ENCODE results near the gene RNF223. TPM values are rescaled to one million over a fixed set of nuclear protein-coding genes. Genes with fewer than 3 reads are reported as not detected.

The RNF223 gene
- total and polyA plus RNA-seq, 2 experiments from 2014 or later: 0.43 to 0.88 TPM

DNA sequence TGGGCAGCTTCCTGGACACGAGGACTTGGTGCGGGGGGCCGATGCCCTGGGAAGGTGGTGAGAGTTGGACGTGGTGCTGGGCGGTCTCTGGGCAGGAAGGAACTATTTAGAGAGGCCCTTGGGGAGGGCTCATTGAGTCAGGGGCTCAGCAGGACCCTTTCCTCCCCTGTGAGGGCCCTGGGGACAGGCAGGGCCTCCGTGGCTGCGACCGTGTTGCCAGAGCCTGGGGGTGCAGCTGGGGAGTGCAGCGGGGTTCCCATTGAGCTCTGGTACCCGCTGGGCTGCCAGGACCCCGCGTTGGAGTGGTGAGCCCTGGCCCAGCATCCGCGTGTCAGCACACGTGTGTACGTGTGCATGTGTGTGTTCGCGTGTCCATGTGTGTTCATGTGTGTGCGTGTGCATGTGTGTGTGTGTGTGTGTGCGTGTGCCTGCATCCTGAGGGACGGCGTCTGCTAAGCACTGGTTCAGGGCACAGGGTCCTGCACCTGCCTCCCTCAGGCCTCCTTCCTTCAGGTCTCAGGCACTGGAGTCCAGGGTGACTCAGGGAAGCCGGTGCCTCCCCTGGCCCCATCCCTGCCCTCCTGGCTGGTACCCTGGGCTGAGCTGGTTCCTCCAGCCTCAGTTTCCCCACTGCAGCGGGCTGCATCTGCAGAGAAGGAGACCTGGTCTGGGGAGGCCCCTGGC lies 10.7 kb downstream of the RNF223 start:
- Histone ChIP-seq H2AFZ (no peak overlapping the region), H3K27ac (peak overlapping the region; percentile 68), H3K4me3 (no peak overlapping the region), H3K9me3 (ENCODE audit: low read depth) (no peaks in the 10 kb centered on the region), H3K79me2 (no peaks in the 10 kb centered on the region), H3K27me3 (peaks cover 26% of the 10 kb centered on the region), H3K4me2 (peak overlapping the region; percentile 71), H3K4me1 (ENCODE audit: insufficient read depth) (peaks cover 24% of the 10 kb centered on the region), H3K36me3 (replicated peaks; ENCODE audit: insufficient read depth, low read depth) (no peaks in the 10 kb centered on the region), H3K9me2 (replicated peaks; ENCODE audit: insufficient read depth) (no peaks in the 10 kb centered on the region), H4K20me1 (ENCODE audit: insufficient read depth, poor library complexity, severe bottlenecking) (no peaks in the 10 kb centered on the region)
- WGBS (ENCODE audit: low lambda C conversion rate, missing lambda C conversion rate): 77% methylated on average over 24 of the region's 24 CpGs
- TF ChIP-seq EZH2 (IDR thresholded peaks at IDR 0.05; ENCODE audit: borderline replicate concordance): no peak
- no peak for TF ChIP-seq EZH2phosphoT487 (IDR thresholded peaks at IDR 0.05; ENCODE audit: low read depth, severe bottlenecking, unreplicated experiment)
- no peak for TF ChIP-seq CTCF (IDR thresholded peaks at IDR 0.05; ENCODE audit: poor library complexity)
- DNase-seq (ENCODE audit: low spot score): no peak

GRCh38 chr1:1062348-1063163 lies 11.6 kb downstream of the RNF223 start:
- Histone ChIP-seq H2AFZ (no peak overlapping the region), H3K4me2 (no peak overlapping the region), H3K4me3 (no peak overlapping the region), H4K20me1 (ENCODE audit: insufficient read depth, poor library complexity, severe bottlenecking) (no peaks in the 10 kb centered on the region), H3K27ac (no peak overlapping the region), H3K9me3 (ENCODE audit: low read depth) (no peaks in the 10 kb centered on the region), H3K4me1 (ENCODE audit: insufficient read depth) (peaks cover 24% of the 10 kb centered on the region), H3K79me2 (no peaks in the 10 kb centered on the region), H3K9me2 (replicated peaks; ENCODE audit: insufficient read depth) (no peaks in the 10 kb centered on the region), H3K36me3 (replicated peaks; ENCODE audit: insufficient read depth, low read depth) (no peaks in the 10 kb centered on the region), H3K27me3 (peaks cover 30% of the 10 kb centered on the region)
- no peak for TF ChIP-seq EZH2 (IDR thresholded peaks at IDR 0.05; ENCODE audit: borderline replicate concordance)
- TF ChIP-seq CTCF (IDR thresholded peaks at IDR 0.05; ENCODE audit: poor library complexity): no peak
- no peak for TF ChIP-seq EZH2phosphoT487 (IDR thresholded peaks at IDR 0.05; ENCODE audit: low read depth, severe bottlenecking, unreplicated experiment)
- WGBS (ENCODE audit: low lambda C conversion rate, missing lambda C conversion rate): 68% methylated on average over 18 of the region's 29 CpGs
- DNase-seq (ENCODE audit: low spot score): peak; percentile 46

DNA sequence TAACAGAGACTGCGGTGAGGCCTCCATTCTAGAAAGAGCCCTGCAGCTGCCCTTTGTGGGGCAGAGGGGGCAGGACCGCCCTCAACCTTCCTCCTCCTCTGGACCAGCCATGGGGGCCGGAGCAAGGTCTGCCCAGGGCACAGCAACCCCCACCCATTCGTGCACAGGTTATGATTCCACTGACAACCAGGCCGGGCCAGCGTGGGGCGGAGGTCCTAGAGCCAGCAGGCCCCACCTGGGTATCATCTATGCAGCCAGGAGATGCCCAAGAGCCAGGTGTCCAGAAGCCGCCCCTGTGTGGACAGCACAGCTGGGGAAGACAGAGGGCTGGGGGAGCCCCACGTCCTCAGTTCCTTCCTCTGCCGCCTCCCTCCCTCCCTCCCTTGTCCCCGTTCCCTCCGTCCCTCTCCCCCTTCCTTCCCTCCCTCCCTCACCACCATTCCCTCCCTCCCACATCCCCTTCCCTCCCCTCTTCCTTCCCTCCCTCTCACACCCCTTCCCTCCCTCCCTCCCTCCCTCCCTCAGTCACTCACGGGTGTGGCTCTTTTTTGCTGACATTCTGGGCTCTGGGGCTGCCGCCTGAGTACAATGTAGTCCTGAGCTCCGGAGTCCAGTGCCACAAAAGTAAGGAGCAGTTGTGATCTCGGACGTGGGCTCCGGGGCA lies 12.3 kb downstream of the RNF223 start:
- no peak overlapping the region for H3K27ac ChIP-seq
- DNase-seq (ENCODE audit: low spot score): no peak
- H3K36me3 ChIP-seq (replicated peaks; ENCODE audit: insufficient read depth, low read depth): no peaks in the 10 kb centered on the region
- no peaks in the 10 kb centered on the region for H3K9me2 ChIP-seq (replicated peaks; ENCODE audit: insufficient read depth)
- TF ChIP-seq EZH2 (IDR thresholded peaks at IDR 0.05; ENCODE audit: borderline replicate concordance) (no peak), CTCF (IDR thresholded peaks at IDR 0.05; ENCODE audit: poor library complexity) (no peak), EZH2phosphoT487 (IDR thresholded peaks at IDR 0.05; ENCODE audit: low read depth, severe bottlenecking, unreplicated experiment) (no peak)
- no peaks in the 10 kb centered on the region for H4K20me1 ChIP-seq (ENCODE audit: insufficient read depth, poor library complexity, severe bottlenecking)
- H2AFZ ChIP-seq: no peak overlapping the region
- WGBS (ENCODE audit: low lambda C conversion rate, missing lambda C conversion rate): 75% methylated on average over 14 of the region's 18 CpGs
- H3K4me1 ChIP-seq (ENCODE audit: insufficient read depth): peaks cover 24% of the 10 kb centered on the region
- H3K4me2 ChIP-seq: no peak overlapping the region
- no peak overlapping the region for H3K4me3 ChIP-seq
- no peaks in the 10 kb centered on the region for H3K9me3 ChIP-seq (ENCODE audit: low read depth)
- H3K79me2 ChIP-seq: no peaks in the 10 kb centered on the region
- H3K27me3 ChIP-seq: peaks cover 30% of the 10 kb centered on the region
